HG02870 (cell line): ENCODE measurements around the gene TP53TG5.

Experiments used
- ATAC-seq: cut with Tn5 transposase; IDR thresholded peaks from one replicate; pipeline ENCODE4 v1.9.1; 2021; ENCODE audit warnings: mild to moderate bottlenecking, moderate library complexity; ENCODE audit not compliant: unreplicated experiment

TP53TG5 gene

DNA sequence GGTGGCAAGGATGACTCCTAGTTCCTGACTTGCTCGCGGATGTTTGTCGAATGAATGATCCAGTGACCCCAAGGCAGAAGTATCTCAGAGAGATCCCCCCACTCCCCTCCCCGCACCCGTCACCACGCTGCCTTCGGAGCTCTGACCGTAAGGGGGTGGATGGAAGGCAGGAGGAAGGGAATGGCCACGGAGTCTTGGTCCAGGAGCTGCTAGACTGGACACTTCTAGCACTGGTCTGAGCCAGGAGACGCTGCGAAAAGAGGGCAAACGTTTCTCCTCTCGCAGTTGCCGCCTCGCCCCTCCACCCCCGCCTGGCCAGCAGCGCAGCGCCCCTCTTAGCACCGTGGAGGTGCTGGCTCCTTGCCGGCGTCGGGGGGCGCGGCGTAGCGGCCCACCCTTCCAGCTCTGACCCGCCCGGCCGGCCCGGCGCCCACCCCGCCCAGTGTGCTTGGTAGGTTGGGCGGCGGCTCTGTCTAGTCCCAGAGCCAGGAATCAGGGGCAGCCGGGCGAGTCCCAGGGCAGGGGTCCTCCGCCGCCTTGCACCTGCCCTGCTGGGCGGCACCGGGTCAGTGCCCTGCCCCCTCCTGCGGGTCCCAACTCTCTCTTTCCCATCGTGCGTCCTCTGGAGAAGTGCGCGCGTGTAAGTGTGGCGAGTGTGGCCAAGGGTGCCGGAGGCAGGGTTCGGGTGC is 27.6 kb upstream of the TP53TG5 start:
- no peak for ATAC-seq

DNA sequence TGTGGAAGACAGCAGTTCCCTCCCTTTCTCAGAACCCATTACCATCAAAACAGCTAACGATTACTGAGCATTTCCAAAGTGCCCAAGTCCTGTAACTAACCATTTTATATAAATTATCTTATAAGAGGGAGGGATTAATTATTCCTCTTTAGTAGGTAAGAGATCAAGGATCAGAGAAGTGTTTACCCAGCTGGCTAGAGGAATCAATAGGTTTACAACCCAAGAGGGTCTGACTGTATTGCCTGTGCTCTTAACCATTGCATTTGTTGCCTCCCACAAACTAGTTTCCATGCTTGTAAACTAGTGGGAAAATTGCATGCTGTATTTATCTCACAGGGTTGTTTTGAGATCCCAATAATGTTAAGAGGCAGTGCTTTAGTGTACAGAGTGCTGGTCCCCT is 26.3 kb upstream of the TP53TG5 start:
- ATAC-seq, result no peak

DNA sequence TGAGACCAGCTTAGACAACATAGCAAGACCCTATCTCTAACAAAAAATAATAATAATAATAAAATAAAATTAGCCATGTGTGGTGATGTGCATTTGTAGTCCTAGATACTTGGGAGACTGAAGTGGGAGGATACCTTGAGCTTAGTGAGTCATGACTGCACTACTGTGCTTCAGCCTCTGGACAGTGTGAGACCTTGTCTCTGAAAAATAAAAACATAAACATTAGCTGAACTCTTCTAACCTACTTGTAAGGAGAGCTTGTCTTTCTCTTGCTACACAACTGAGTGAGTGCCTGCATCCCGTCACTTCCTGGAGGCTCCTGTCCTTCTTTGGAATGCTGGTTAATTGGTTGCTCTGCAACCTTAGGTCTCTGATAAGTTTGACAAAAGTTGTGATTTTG is 24.8 kb upstream of the TP53TG5 start:
- no peak for ATAC-seq

DNA sequence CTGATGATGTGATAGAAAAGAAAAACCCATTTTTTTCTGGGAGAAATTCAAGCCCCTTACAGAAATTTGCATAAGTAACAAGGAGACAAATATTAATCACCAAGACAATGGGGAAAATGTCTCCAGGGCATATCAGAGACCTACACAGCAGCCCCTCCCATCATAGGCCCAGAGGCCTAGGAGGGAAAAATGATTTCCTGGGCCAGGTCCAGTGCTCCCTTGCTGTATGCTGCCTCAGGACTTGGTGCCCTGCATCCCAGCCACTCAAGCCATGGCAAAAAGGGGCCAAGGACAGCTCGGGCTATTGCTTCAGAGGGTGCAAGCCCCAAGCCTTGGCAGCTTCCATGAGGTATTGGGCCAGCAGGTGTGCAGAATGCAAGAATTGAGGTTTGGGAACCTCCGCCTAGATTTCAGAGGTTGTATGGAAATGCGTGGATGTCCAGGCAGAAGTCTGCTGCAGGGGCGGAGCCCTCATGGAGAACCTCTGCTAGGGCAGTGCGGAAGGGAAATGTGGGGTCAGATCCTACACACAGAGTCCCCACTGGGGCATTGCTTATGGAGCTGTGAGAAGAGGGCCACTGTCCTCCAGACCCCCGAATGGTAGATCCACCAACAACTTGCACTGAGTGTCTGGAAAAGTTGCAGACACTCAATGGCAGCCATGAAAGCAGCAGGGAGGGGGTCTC is 22.4 kb upstream of the TP53TG5 start:
- ATAC-seq, result no peak

DNA sequence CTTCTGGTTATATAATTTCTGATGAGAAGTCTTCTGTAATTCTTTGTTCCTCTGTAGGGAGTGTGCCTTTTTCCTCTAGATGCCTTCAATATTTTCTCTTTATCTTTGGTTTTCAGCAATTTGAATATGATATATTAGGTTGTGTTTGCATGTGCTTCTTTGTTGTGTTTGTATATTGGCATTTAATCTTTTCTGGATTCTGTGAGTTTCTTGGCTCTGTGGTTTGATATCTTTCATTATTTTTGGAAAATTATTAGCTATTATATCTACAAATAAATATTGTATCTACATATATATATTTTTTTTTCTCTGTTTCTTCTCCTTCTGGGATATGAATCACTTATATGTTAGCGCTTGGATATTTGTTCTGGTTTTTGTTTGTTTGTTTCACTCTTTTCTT is 20.9 kb upstream of the TP53TG5 start:
- no peak for ATAC-seq

DNA sequence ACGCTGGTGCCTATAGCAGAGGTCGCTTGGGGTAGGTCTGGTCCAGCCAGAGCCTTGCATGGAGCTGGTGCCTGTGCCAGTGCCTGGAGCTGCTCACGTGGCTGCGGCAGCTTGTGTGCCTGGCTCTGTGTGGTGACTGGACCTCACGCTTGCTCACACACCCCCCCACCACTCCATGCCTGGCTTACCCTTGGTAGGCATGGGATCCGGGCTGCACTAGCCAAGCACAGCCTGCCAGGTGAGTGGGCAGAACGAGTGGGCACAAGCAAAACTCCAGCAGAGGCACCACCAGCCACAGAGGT is 16.9 kb upstream of the TP53TG5 start:
- no peak for ATAC-seq

DNA sequence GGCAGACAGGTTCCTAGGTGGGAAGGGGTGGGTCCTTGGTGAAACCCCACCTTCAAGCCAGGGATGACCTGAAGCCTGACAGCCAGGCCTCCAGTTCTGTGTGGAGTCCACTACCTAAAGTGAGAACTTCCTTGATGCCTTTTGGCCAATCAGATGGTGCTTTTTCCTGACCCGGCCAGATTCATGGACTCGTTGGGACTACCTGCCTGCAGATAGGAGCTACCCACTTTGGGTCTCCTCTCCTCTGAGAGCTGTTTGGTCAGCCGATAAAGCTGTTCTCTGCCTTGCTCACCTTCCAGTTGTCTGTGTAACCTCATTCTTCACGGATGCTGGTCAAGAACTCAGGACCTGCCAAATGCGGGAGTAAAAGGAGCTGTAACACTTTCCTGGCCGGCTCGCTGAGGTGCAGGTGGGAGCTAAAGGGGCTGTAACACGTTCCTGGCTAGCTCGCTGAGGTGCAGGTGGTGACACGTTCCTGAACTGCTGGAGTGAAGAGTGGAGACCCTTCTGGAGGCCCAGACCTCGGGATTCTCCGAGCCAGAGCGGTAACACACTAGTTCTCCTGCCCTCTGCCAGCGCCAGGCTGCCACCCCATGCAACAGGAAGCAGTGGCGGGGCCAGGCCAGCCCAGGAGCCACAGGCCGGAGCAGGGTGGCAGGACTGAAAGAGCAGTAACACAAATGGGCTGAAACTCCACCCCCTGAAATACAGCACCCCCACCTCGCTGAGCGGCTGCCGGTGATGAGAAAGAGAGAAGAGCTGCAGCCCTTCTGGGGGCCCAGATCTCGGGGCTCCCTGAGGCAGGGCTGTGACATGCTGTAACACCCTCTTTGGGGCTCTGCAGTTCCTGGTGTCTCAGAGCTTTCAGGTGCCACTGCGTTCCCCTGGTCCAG is 16.3 kb upstream of the TP53TG5 start:
- ATAC-seq, result no peak

DNA sequence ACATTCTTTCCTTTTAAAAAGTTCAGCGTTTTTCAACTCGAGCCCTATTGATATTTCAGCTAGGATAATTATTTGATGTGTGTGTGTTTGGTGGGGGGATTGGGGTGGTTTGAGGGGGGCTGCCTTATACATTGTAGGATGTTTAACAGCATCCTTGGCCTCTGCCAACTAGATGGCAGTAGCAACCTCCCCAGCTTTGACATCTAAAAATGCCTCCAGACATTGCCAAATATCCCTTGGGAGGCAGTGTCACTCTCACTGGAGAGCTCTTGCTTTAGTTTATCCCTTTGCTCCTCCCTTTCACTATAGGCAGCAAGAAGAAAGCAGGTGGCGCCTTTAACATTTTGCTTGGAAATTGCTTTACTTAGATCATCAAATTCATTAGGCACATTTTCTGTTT is 14.6 kb upstream of the TP53TG5 start:
- ATAC-seq, result no peak

DNA sequence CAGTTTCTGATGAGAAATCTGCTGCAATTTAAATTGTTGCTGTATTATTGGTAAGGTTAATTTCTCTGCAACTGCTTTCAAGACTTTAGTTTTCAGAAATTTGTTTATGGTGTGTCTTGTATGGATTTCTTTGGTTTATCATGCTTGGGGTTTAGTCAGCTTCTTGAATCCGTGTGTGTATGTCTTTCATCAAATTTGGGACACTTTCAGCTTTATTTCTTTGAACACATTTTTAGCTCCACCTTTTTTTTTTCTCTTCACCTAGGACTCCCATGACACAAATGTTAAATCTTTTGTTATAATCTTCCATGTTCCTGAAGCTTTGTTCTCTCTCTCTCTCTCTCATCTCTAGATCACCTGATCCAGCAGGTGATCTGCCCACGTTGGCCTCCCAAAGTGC is 13.4 kb upstream of the TP53TG5 start:
- no peak for ATAC-seq

DNA sequence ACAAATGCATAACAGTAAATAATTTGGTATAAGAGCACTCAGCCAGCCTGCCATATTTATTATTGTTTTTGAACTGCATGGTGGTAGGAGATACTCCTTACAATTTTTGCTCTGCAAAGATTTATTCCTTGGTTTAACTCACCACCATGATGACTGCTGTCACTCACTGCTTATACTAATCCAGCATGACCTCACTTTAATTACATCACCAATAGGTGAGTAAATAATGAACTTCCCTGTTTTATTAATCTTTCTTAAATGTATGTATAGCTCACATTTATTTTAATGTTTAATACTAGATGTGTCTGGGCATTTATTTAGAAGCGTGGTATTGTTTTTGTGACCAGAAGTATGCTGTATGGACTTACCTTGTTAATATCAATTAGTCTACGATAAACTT is 12.8 kb upstream of the TP53TG5 start:
- no peak for ATAC-seq

DNA sequence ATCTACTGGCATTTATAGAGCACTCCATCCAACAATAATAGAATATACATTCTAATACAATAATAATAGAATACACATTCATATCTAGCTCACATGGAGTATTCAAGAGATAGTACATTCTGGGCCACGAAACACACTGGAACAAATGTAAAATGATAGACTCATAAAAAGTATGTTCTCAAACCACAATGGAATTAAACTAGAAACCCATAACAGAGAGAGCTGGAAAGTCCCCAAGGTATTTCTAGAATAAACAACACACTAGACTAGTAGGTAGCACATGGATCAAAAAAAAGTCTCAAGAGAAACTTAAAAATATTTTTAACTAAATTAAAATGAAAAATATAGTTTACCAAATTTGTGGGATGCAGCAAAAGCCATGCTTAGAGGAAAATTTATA is 9.1 kb upstream of the TP53TG5 start:
- no peak for ATAC-seq

DNA sequence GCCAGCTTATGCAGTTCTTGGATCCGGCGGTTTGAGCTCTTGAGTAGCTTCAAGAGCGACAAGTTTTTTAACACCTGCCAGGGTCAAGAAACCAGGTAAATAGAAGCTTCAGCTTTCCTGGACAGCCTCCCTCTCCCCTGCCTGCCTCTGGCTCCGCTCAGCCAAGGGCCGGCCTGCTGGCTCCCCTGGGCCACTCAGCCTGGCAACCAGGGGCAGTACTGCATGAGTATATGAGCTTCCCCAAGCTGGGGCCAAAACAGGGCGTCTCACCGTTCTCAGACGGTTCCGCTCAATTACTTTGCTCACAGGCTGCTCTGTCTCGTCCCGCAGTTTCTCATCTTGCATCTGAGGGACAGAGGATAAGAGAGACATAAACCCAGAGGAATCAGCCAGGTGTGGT is 856 bp downstream of the TP53TG5 start:
- ATAC-seq, result no peak

DNA sequence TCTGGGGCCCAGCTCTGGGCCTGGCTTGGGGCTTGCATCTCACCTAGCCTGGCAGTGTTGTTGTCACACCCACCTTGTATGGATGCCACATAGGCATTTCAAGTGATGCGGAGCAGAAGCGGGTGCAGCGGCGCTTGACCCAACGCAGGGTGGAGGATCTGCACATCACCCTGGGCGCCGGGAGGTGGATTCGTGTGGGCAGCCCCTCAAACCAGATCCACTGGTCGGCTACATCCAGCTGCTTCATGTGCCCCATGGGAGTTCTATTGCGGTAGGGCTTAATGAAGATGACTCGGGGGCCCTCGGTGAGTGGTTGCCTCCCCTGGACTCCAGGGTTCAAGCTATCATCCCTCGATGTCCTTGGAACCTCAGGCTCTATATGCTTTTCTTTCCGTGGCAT is 3.2 kb downstream of the TP53TG5 start:
- ATAC-seq, result no peak

DNA sequence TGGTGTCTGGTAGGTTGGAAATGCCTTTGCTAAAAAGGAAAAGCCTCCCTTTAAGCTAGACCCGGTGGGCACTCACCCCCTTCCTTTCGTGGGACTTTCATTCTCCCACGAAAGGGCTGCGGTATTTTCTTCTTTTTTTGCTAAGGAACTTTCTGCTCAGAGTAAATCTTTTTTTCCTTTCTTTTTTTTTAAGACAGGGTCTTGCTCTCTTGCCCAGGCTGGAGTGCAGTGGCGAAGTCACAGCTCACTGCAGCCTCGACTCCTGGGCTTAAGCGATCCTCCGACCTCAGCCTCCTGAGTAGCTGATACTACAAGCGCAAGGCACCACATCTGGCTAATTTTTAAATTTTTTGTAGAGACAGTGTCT is 4.0 kb downstream of the TP53TG5 start:
- ATAC-seq, result no peak

DNA sequence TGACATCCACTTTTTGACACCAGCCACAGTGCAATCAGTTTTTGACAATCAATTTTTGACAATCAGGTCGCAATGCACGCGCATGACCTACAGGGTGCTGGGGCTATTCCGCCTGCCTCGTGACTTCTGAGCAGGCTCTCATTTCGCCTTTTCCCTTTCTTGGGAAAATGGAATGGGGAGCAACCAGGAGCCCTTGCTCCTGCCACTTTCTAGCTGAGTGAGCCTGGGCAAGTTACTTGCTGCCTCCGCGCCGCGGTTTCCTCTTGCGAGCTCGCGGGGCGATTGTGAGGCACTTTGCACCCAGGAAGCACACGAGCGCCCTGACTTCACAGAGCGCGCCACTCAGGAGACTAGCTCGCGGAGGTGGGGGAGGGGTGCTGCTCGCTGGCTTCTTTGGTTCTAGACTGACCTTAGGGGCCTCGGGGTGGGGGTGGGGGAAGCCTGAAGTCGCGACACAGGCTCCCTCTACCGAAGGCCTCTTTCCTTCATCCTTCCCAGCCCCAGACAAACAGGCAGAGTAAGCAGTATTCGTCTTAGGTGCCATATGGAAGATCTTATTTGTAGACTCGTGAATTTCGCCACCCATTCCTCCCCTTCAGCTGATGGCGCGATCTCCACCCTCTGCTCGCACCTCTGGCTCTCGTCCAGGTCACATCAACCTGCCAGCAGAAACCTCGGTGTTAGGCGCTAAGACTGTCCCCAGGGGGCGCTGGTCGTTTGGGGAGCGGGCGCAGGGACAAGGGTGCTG is 4.6 kb downstream of the TP53TG5 start:
- no peak for ATAC-seq

DNA sequence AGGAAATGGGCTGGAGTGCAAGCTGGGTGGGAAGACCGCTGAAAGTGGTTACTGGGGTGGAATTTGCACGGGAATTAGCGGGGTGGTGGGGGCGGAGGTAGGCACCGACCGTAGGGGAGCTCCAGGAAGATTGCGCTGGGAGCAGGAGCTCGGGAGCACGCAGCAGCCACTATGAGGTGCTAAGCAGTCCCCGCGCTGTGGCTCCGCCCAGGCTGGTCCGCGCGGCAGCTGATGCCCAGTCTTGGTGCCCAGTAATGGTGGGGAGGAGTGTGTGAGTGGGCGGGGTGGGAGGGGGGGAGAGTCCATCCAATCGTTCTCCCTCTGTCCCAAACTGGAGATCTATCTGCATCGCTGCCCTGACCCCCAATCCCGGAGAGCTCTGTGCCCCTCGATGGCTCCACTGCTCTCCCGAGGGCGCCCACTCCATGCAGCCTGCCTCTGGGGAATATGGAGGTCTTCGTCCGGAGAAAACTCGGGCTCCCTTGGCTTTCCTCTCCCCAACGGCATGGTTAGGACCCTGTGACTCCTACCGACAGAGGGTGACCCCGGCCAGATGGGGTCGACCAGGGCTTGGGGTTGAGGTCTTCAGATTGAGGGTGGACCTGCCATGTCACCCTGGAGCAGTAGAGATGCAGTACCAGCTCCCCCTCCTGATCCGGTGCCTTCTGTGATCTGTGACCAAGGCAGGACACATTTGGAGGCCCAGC is 5.3 kb downstream of the TP53TG5 start:
- no peak for ATAC-seq

DNA sequence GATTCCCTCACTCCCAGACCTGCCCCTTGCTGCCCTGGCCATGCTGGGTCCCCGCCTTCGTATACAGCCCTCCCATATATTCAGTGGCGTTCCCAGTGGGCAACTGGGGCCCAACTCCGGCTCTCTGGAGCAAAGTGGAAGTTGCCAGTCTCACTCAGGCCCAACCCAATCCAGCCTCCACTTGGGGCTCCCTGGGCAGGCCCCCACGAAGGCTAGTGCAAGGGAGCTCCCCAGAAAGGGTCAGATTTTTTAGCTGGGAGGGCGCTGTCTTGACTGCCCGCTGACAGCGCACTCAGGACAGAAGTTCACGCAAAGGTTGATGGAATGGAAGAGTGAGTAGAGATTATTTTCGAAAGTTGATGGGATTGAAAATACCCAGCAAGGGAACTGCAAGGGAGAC is 5.9 kb downstream of the TP53TG5 start:
- no peak for ATAC-seq

DNA sequence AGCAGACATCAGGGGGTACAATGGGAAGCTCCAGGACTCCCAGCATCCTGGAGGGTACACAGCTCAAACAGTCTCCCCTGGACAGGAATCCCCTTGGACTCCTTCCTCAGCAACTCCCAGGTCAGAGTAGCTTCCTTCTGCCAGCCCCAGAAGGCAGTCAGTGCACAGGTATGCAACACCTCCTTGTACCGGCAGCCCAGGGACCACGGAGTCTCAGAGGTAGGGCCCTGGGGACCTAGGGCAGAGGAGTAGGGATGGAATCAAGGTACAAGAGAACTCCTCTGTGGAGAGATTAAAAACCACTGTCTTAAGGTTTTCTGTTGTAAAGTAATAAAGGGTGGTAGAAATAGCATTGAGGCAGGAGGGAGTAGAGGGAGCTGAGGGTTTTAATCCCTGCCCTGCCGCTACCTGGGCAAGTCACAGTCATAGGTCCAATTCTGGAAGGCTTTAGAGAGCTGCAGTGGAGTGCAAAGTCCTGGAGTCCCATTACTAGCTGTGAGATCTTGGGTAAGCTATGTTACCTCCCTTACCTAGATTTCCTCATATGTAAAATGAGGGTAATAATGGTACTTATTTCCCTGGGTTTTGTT is 7.5 kb downstream of the TP53TG5 start:
- ATAC-seq, result no peak

DNA sequence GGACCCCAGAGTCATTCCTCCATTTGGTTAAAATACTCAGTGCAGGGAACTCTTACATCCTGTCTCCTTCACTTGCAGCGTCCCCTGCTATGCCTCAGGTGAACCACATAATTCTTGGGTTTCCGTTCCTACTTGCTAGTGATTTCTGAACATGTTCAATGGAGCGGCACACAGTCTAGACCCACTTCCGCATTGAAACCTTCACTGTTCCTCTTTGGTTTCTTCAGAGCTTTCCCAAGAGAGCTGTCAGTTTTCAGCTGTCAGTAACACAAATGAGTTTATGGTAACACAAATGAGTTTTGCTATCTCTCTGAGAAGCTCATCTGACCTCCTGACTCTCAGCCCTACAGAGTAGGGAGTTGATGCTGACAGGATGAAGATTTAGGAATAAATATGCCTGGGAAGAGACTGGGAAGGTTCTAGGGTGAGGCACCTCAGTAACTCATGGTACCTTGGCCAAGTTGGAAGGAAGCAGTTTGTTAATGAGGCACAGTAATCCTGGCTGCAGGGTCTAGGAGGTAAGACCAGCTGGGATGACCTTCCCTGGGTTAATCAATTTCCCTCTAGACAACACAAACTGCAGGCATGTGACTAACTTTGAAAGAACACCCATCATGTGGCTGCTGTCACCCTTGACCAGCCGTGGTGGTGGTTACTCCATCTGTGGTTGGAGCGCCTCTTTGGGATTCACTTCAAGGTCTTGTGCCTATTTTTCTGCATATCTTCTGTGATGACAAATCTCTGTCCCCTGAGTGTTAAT is 9.7 kb downstream of the TP53TG5 start:
- peak; percentile 83 for ATAC-seq

DNA sequence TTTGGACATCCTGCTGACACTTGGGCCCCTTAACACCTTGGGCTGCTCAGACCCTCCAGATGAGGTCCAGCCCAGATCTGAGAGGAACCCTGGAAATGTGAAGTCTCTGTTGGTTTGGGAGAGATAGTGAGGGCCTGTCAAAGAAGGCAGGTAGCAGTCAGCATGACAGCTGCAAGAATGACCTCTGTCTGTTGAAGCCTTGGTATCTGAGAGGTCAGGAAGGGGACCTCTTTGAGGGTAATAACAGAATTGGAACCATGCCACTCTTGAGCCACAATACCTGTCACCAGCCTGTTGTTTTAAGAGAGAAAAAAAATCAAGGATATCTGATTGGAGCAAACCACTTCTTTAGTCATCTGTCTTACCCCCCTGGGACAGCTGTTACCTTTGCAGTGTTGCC is 11.0 kb downstream of the TP53TG5 start:
- no peak for ATAC-seq
